Parathyroid adenoma (tissue), 2 donors: ENCODE results near the gene CDK12.

ENCODE experiments used
- H2AFZ ChIP-seq: fragments of 300-600 bp; sonication (generic); one replicate; pipeline ENCODE4 v1.7.0; 2017; ENCODE audit warnings: antibody characterized with exemption, mild to moderate bottlenecking
- H3K27ac ChIP-seq: fragments of 300-600 bp; sonication (generic); one replicate; pipeline ENCODE4 v1.7.0; 2017
- H3K27me3 ChIP-seq: fragments of 300-600 bp; sonication (generic); one replicate; pipeline ENCODE4 v1.7.0; 2017; ENCODE audit warnings: low read length; ENCODE audit not compliant: control insufficient read depth, insufficient read depth
- H3K36me3 ChIP-seq: fragments of 300-600 bp; sonication (generic); one replicate; pipeline ENCODE4 v1.7.0; 2017; ENCODE audit warnings: low read length; ENCODE audit not compliant: control insufficient read depth, insufficient read depth
- H3K4me1 ChIP-seq: fragments of 300-600 bp; sonication (generic); one replicate; pipeline ENCODE4 v1.7.0; 2017; ENCODE audit warnings: control low read depth
- H3K4me2 ChIP-seq: fragments of 300-600 bp; sonication (generic); one replicate; pipeline ENCODE4 v1.7.0; 2017; ENCODE audit warnings: low read length
- H3K4me3 ChIP-seq: fragments of 300-600 bp; sonication (generic); one replicate; pipeline ENCODE4 v1.7.0; 2017; ENCODE audit warnings: low read depth, low read length
- H3K79me2 ChIP-seq: fragments of 300-600 bp; sonication (generic); one replicate; pipeline ENCODE4 v1.7.0; 2017; ENCODE audit warnings: control low read depth
- H3K9ac ChIP-seq: fragments of 300-600 bp; sonication (generic); one replicate; pipeline ENCODE4 v1.7.0; 2017; ENCODE audit warnings: mild to moderate bottlenecking
- H3K9me3 ChIP-seq: fragments of 300-600 bp; sonication (generic); one replicate; pipeline ENCODE4 v1.7.0; 2017; ENCODE audit warnings: low read length; ENCODE audit not compliant: control insufficient read depth
- CTCF ChIP-seq: fragments of 300-600 bp; sonication (generic); IDR thresholded peaks from one replicate; pipeline ENCODE4 v1.7.0; 2017; ENCODE audit warnings: antibody characterized with exemption, mild to moderate bottlenecking
- donor health status: primary hyperparathyroidism.

CDK12 gene

DNA sequence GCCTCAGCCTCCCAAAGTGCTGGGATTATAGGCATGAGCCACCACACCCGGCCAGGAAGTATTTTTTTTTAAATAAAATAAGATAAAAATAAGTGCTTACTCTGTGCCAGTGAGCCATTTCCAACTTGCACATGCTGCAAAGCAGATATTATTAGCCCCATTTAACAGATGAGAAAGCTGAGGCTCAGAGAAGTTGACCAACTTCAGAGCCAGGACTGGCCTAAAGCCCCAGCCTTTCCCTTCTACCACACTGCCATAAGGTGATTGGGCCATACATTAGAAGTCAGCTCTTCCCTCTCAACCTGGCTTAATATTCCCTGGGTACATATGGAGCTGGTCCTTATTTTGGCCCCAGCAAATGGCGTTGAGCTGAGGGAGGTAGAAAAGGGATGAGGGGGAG is 121.4 kb downstream of the CDK12 start:
- no peak overlapping the region for H2AFZ ChIP-seq
- H3K4me2 ChIP-seq: no peak overlapping the region
- no peak for TF ChIP-seq CTCF
- H3K27me3 ChIP-seq: no peaks in the 10 kb centered on the region
- no peak overlapping the region for H3K27ac ChIP-seq
- H3K9me3 ChIP-seq: no peaks in the 10 kb centered on the region
- no peaks in the 10 kb centered on the region for H3K36me3 ChIP-seq
- H3K4me1 ChIP-seq: no peaks in the 10 kb centered on the region
- no peaks in the 10 kb centered on the region for H3K79me2 ChIP-seq
- H3K4me3 ChIP-seq: no peak overlapping the region
- H3K9ac ChIP-seq: no peak overlapping the region
